Measurements from ENCODE around the gene MRPL27. TPM values are rescaled to one million over a fixed set of nuclear protein-coding genes. Genes with fewer than 3 reads are reported as not detected.

The MRPL27 gene
- total RNA-seq, 2 experiments from 2014 or later, result 68.8 to 80.2 TPM

- H3K9me3 ChIP-seq (ENCODE audit: low read length), result no peaks in the 10 kb centered on the region
- TF ChIP-seq EZH2phosphoT487 (IDR thresholded peaks at IDR 0.05; ENCODE audit: borderline replicate concordance, low read depth, low read length) (no peak), CTCF (conservative IDR thresholded peaks at IDR 0.05; ENCODE audit: low read length) (no peak)
- intact Hi-C loops (cut with micrococcal nuclease; ENCODE audit: unreplicated experiment), result no loop called here
- no peak overlapping the region for H3K27ac ChIP-seq (ENCODE audit: low read depth, low read length, poor library complexity, severe bottlenecking)
- CTCF ChIA-PET (ENCODE audit: unreplicated experiment), result no interaction called here
- H3K4me2 ChIP-seq (ENCODE audit: low read length), result no peak overlapping the region
- no peak overlapping the region for H2AFZ ChIP-seq (ENCODE audit: low read length)
- H3K9me2 ChIP-seq (ENCODE audit: insufficient read depth, low read length), result no peaks in the 10 kb centered on the region
- no peaks in the 10 kb centered on the region for H3K79me2 ChIP-seq (ENCODE audit: insufficient read depth, low read depth, low read length)
- no peak overlapping the region for H3K4me3 ChIP-seq (ENCODE audit: low read depth, low read length, poor library complexity, severe bottlenecking)
- BruUV-seq (replicated peaks), result no TSS peak
- H4K20me1 ChIP-seq (ENCODE audit: insufficient read depth, low read length), result no peaks in the 10 kb centered on the region
- no peak for DNase-seq (ENCODE audit: low spot score)
- POLR2A ChIA-PET, result interaction anchor here (0.9 to 1.2 kb wide), 2 partner anchors 9 to 10 kb away, joined by 3 to 4 read pairs; no protein-coding TSS in a partner anchor
- no peaks in the 10 kb centered on the region for H3K4me1 ChIP-seq (ENCODE audit: insufficient read depth, low read length, poor library complexity, severe bottlenecking)
- H3K36me3 ChIP-seq (ENCODE audit: insufficient read depth, low read length), result peaks cover 96% of the 10 kb centered on the region
Observed at GRCh38 chr17:50381920-50382319, 8.9 kb upstream of the MRPL27 start.

- H3K36me3 ChIP-seq (ENCODE audit: insufficient read depth, low read length), result peaks cover 96% of the 10 kb centered on the region
- POLR2A ChIA-PET, result interaction anchor here (0.9 to 1.2 kb wide), 2 partner anchors 10 kb away, joined by 3 to 4 read pairs; no protein-coding TSS in a partner anchor
- H2AFZ ChIP-seq (ENCODE audit: low read length), result no peak overlapping the region
- no peaks in the 10 kb centered on the region for H3K9me2 ChIP-seq (ENCODE audit: insufficient read depth, low read length)
- H4K20me1 ChIP-seq (ENCODE audit: insufficient read depth, low read length), result no peaks in the 10 kb centered on the region
- H3K27ac ChIP-seq (ENCODE audit: low read depth, low read length, poor library complexity, severe bottlenecking), result no peak overlapping the region
- TF ChIP-seq EZH2phosphoT487 (IDR thresholded peaks at IDR 0.05; ENCODE audit: borderline replicate concordance, low read depth, low read length) (no peak), CTCF (conservative IDR thresholded peaks at IDR 0.05; ENCODE audit: low read length) (0 out of 2 replicates have a peak, but pooled peaks have one; percentile 10)
- no peak for DNase-seq (ENCODE audit: low spot score)
- H3K9me3 ChIP-seq (ENCODE audit: low read length), result no peaks in the 10 kb centered on the region
- intact Hi-C loops (cut with micrococcal nuclease; ENCODE audit: unreplicated experiment), result no loop called here
- H3K4me2 ChIP-seq (ENCODE audit: low read length), result no peak overlapping the region
- CTCF ChIA-PET (ENCODE audit: unreplicated experiment), result interaction anchor here (0.6 kb wide), 1 partner anchor 335 kb away, joined by 3 read pairs; no protein-coding TSS in a partner anchor
- BruUV-seq (replicated peaks), result TSS peak; percentile 72
- no peaks in the 10 kb centered on the region for H3K79me2 ChIP-seq (ENCODE audit: insufficient read depth, low read depth, low read length)
- no peaks in the 10 kb centered on the region for H3K4me1 ChIP-seq (ENCODE audit: insufficient read depth, low read length, poor library complexity, severe bottlenecking)
- no peak overlapping the region for H3K4me3 ChIP-seq (ENCODE audit: low read depth, low read length, poor library complexity, severe bottlenecking)
Observed at GRCh38 chr17:50381260-50381815, 8.4 kb upstream of the MRPL27 start.

Measured in OCI-LY7 (cell line).